ENCODE measurements around the gene SH2D3C. TPM values are rescaled to one million over a fixed set of nuclear protein-coding genes. Genes with fewer than 3 reads are reported as not detected.

Gene SH2D3C
- total and polyA plus RNA-seq, 10 of the 15 experiments (the other 5 are each of a cell fraction or from before 2014, with no cell fraction given): 1.2 to 23.5 (median 16.2) TPM

- H3K4me3 ChIP-seq: peak within 1 kb of the TSS; percentile 85
- ChIA-PET RAD21 (ENCODE audit: unreplicated experiment) (interaction anchor here (0.8 to 5.1 kb wide), 12 partner anchors 10 to 135 kb away, joined by 3 to 61 read pairs (median 14); partner anchors contain the start of genes ST6GALNAC4 and TOR2A), SMC1A (ENCODE audit: uncharacterized antibody, unreplicated experiment) (interaction anchor here (1.4 to 4.9 kb wide), 7 partner anchors 10 to 135 kb away, joined by 4 to 26 read pairs (median 9); partner anchors contain the start of gene TOR2A), POLR2A (interaction anchor here (0.9 to 3.1 kb wide), 11 partner anchors 10 to 130 kb away, joined by 3 to 24 read pairs (median 6); partner anchors contain the start of genes FPGS, ST6GALNAC4, ST6GALNAC6 and TOR2A), CTCF (interaction anchor here (0.7 to 6.0 kb wide), 12 partner anchors 17 to 616 kb away, joined by 3 to 75 read pairs (median 4); partner anchors contain the start of genes ST6GALNAC4 and TOR2A)
- ATAC-seq (peak; percentile 70), FAIRE-seq (no peak), DNase-seq (ENCODE audit: low read depth, low spot score) (no peak)
- in situ Hi-C loops (cut with MboI) (no loop called here), intact Hi-C loops (cut with micrococcal nuclease; ENCODE audit: unreplicated experiment) (loop anchor here (1.0 to 10.0 kb wide), 5 partner anchors 51 to 341 kb away; partner anchors contain the start of genes NAIF1, PTGES2, SLC25A25 and TOR2A)
- no peaks in the 10 kb centered on the region for H3K27me3 ChIP-seq (replicated peaks in 1 of 2; ENCODE audit: control insufficient read depth in 2 of 2, insufficient read depth in 2 of 2, low read length in 1 of 2)
- peak within 1 kb of the TSS; percentile 93 for H3K4me2 ChIP-seq (ENCODE audit: control insufficient read depth, insufficient read depth)
- H3K9ac ChIP-seq (ENCODE audit: control insufficient read depth, insufficient read depth, low read length): peak within 1 kb of the TSS; percentile 84
- under 1% methylated on average over 64 of the region's 75 CpGs for WGBS (ENCODE audit: insufficient coverage, insufficient replicate concordance, low lambda C conversion rate, missing lambda C conversion rate)
- H3K4me1 ChIP-seq (ENCODE audit: control insufficient read depth, insufficient read depth, low read length): peaks cover 37% of the 10 kb centered on the region
- H4K20me1 ChIP-seq (ENCODE audit: control insufficient read depth, insufficient read depth): peaks cover 15% of the 10 kb centered on the region
- H3K79me2 ChIP-seq (ENCODE audit: control insufficient read depth, insufficient read depth, low read length): peaks cover 36% of the 10 kb centered on the region
- no TSS peak for BruUV-seq (replicated peaks)
- peak within 1 kb of the TSS; percentile 82 for H3K27ac ChIP-seq (ENCODE audit: control insufficient read depth, insufficient read depth)
- H3K36me3 ChIP-seq (ENCODE audit: control insufficient read depth in 2 of 2, insufficient read depth in 2 of 2, low read length in 1 of 2): peaks cover 24 to 31% of the 10 kb centered on the region in 2 experiments
- H3K9me3 ChIP-seq (replicated peaks; ENCODE audit: control insufficient read depth, insufficient read depth, low read length): no peaks in the 10 kb centered on the region
- peak within 1 kb of the TSS; percentile 84 for H2AFZ ChIP-seq (ENCODE audit: control insufficient read depth, low read depth, low read length)
- TF ChIP-seq SMAD1 (IDR thresholded peaks at IDR 0.05; ENCODE audit: low read depth, partially characterized antibody) (no peak), ZBED1 (IDR thresholded peaks at IDR 0.05; ENCODE audit: borderline replicate concordance) (no peak), IKZF1 (conservative IDR thresholded peaks at IDR 0.05) (peak; percentile 90), ZNF207 (IDR thresholded peaks at IDR 0.05; ENCODE audit: borderline replicate concordance) (0 out of 2 replicates have a peak, but pooled peaks have one; percentile 42), RFX5 (IDR thresholded peaks at IDR 0.05; ENCODE audit: low read depth, low read length) (no peak), NR2C2 (IDR thresholded peaks at IDR 0.05; ENCODE audit: borderline replicate concordance, control insufficient read depth, insufficient read length, low read depth) (no peak), CHD1 (IDR thresholded peaks at IDR 0.05; ENCODE audit: low read depth, low read length) (no peak), NBN (IDR thresholded peaks at IDR 0.05) (0 out of 2 replicates have a peak, but pooled peaks have one; percentile 78), ZNF24 (IDR thresholded peaks at IDR 0.05) (0 out of 2 replicates have a peak, but pooled peaks have one; percentile 32), NRF1 (conservative IDR thresholded peaks at IDR 0.05; ENCODE audit: low read depth, low read length) (no peak), SMARCA5 (IDR thresholded peaks at IDR 0.05) (peak; percentile 56), CHD2 (IDR thresholded peaks at IDR 0.05; ENCODE audit: borderline replicate concordance, low read depth, low read length) (peak; percentile 80), SIN3A (IDR thresholded peaks at IDR 0.05; ENCODE audit: low read depth, low read length) (0 out of 2 replicates have a peak, but pooled peaks have one; percentile 60), KLF5 (IDR thresholded peaks at IDR 0.05; ENCODE audit: partially characterized antibody) (no peak), ZNF274 (IDR thresholded peaks at IDR 0.05; ENCODE audit: insufficient read depth, insufficient read length) (no peak), ZBTB33 (IDR thresholded peaks at IDR 0.05) (no peak), KDM1A (IDR thresholded peaks at IDR 0.05; ENCODE audit: borderline replicate concordance) (no peak), YY1 (IDR thresholded peaks at IDR 0.05; ENCODE audit: low read depth, low read length) (peak; percentile 57), MXI1 (IDR thresholded peaks at IDR 0.05; ENCODE audit: low read depth, low read length) (peak; percentile 46; the same call in 1 of the 2 replicates), SIX5 (IDR thresholded peaks at IDR 0.05; ENCODE audit: low read depth, low read length, severe bottlenecking) (peak; percentile 82), YBX1 (IDR thresholded peaks at IDR 0.05) (no peak)
- TF ChIP-seq, protein P1, sequence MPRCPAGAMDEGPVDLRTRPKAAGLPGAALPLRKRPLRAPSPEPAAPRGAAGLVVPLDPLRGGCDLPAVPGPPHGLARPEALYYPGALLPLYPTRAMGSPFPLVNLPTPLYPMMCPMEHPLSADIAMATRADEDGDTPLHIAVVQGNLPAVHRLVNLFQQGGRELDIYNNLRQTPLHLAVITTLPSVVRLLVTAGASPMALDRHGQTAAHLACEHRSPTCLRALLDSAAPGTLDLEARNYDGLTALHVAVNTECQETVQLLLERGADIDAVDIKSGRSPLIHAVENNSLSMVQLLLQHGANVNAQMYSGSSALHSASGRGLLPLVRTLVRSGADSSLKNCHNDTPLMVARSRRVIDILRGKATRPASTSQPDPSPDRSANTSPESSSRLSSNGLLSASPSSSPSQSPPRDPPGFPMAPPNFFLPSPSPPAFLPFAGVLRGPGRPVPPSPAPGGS (IDR thresholded peaks at IDR 0.05; ENCODE audit: borderline replicate concordance, insufficient read depth, low read depth, low read length, poor library complexity, severe bottlenecking): no peak
These were observed 7.7 kb upstream of the SH2D3C start, which contains the start of gene CDK9 for GRCh38 chr9:127785933-127786772. Gene CDK9 (plus strand): TSS chr9:127786034. CDS start chr9:127786149, 115 bp downstream.

All from GM12878 (cell line).